Osteocyte (in vitro differentiated cells): ENCODE results near the gene IDH1. TPM values are rescaled to one million over a fixed set of nuclear protein-coding genes. Genes with fewer than 3 reads are reported as not detected.

ENCODE experiments used
- DNase-seq: peaks from one replicate; pipeline ENCODE4 v3.0.0; 2021; ENCODE audit warnings: mixed read lengths; ENCODE audit not compliant: unreplicated experiment; ENCODE audit errors: extremely low spot score
- H3K27ac Mint-ChIP-seq: one replicate; pipeline ENCODE4 v1.8.0; 2021; ENCODE audit warnings: mild to moderate bottlenecking, mixed read lengths; ENCODE audit not compliant: unreplicated experiment
- H3K27me3 Mint-ChIP-seq: one replicate; pipeline ENCODE4 v1.8.0; 2021; ENCODE audit warnings: mixed read lengths; ENCODE audit not compliant: unreplicated experiment
- H3K36me3 Mint-ChIP-seq: one replicate; pipeline ENCODE4 v1.8.0; 2021; ENCODE audit warnings: mixed read lengths; ENCODE audit not compliant: unreplicated experiment
- H3K4me1 Mint-ChIP-seq: one replicate; pipeline ENCODE4 v1.8.0; 2021; ENCODE audit warnings: mixed read lengths; ENCODE audit not compliant: unreplicated experiment
- H3K4me3 Mint-ChIP-seq: one replicate; pipeline ENCODE4 v1.8.0; 2021; ENCODE audit warnings: mild to moderate bottlenecking, moderate library complexity, mixed read lengths; ENCODE audit not compliant: unreplicated experiment
- H3K9me3 Mint-ChIP-seq: one replicate; pipeline ENCODE4 v1.8.0; 2021; ENCODE audit warnings: mixed read lengths; ENCODE audit not compliant: unreplicated experiment
- CTCF ChIP-seq: fragments of 200-600 bp; sonication (generic); IDR thresholded peaks from 2 replicates; pipeline ENCODE4 v1.5.0; 2021; ENCODE audit warnings: antibody characterized with exemption, mild to moderate bottlenecking, moderate library complexity
- total RNA-seq: library from RNA; stranded (reverse); gene quantifications from 2 replicates; pipeline ENCODE4 v1.2.1, GENCODE V29; 2021

Gene IDH1
- total RNA-seq, 1 donor from 2014 or later: 49.6 TPM

- peaks cover 6% of the 10 kb centered on the region for H3K27me3 Mint-ChIP-seq
- no peaks in the 10 kb centered on the region for H3K36me3 Mint-ChIP-seq
- H3K27ac Mint-ChIP-seq: no peak overlapping the region
- DNase-seq: no peak
- H3K4me3 Mint-ChIP-seq: no peak overlapping the region
- no peaks in the 10 kb centered on the region for H3K9me3 Mint-ChIP-seq
- H3K4me1 Mint-ChIP-seq: no peaks in the 10 kb centered on the region
- TF ChIP-seq CTCF: no peak
Observed at GRCh38 chr2:208210688-208211451, 44.0 kb downstream of the IDH1 start.

GRCh38 chr2:208208335-208209085 lies 46.4 kb downstream of the IDH1 start:
- Mint-ChIP-seq H3K9me3 (no peaks in the 10 kb centered on the region), H3K27me3 (peaks cover 9% of the 10 kb centered on the region), H3K4me1 (no peaks in the 10 kb centered on the region), H3K27ac (no peak overlapping the region), H3K4me3 (no peak overlapping the region), H3K36me3 (no peaks in the 10 kb centered on the region)
- no peak for DNase-seq
- TF ChIP-seq CTCF: no peak

GRCh38 chr2:208207769-208208168 lies 47.1 kb downstream of the IDH1 start:
- Mint-ChIP-seq H3K9me3 (no peaks in the 10 kb centered on the region), H3K27ac (no peak overlapping the region), H3K4me3 (no peak overlapping the region), H3K4me1 (no peaks in the 10 kb centered on the region), H3K27me3 (peaks cover 9% of the 10 kb centered on the region), H3K36me3 (no peaks in the 10 kb centered on the region)
- TF ChIP-seq CTCF: no peak
- no peak for DNase-seq

GRCh38 chr2:208204166-208204565 lies 50.7 kb downstream of the IDH1 start:
- H3K36me3 Mint-ChIP-seq: no peaks in the 10 kb centered on the region
- H3K27ac Mint-ChIP-seq: no peak overlapping the region
- no peaks in the 10 kb centered on the region for H3K4me1 Mint-ChIP-seq
- H3K4me3 Mint-ChIP-seq: no peak overlapping the region
- no peak for DNase-seq
- H3K9me3 Mint-ChIP-seq: no peaks in the 10 kb centered on the region
- peaks cover 6% of the 10 kb centered on the region for H3K27me3 Mint-ChIP-seq
- TF ChIP-seq CTCF: no peak

GRCh38 chr2:208195531-208195930 lies 59.3 kb downstream of the IDH1 start:
- H3K4me3 Mint-ChIP-seq: no peak overlapping the region
- DNase-seq: no peak
- no peaks in the 10 kb centered on the region for H3K27me3 Mint-ChIP-seq
- no peaks in the 10 kb centered on the region for H3K36me3 Mint-ChIP-seq
- TF ChIP-seq CTCF: no peak
- no peaks in the 10 kb centered on the region for H3K4me1 Mint-ChIP-seq
- H3K9me3 Mint-ChIP-seq: no peaks in the 10 kb centered on the region
- H3K27ac Mint-ChIP-seq: no peak overlapping the region
